ENCODE measurements around the gene LACRT. TPM values are rescaled to one million over a fixed set of nuclear protein-coding genes. Genes with fewer than 3 reads are reported as not detected.
A peak's percentile ranks its signal among the peaks of the same experiment; 100 is the strongest.

The LACRT gene
- total and polyA plus RNA-seq, 2 of the 13 experiments (the other 11 are each of a cell fraction or from before 2014, with no cell fraction given), result not detected

- ATAC-seq, result peak; percentile 88
- peak; percentile 40 for DNase-seq (ENCODE audit: low spot score)
- no peak overlapping the region for H3K9ac ChIP-seq (ENCODE audit: insufficient read depth, low read depth, low read length)
- H3K4me1 ChIP-seq (ENCODE audit: insufficient read depth, low read length), result no peaks in the 10 kb centered on the region
- ChIA-PET POLR2A (no interaction called here), CTCF (ENCODE audit: low intra/inter-chr PET ratio, low total read pairs) (interaction anchor here (1.5 kb wide), 1 partner anchor 17 kb away, joined by 8 read pairs; no protein-coding TSS in a partner anchor)
- no TSS peak for BruUV-seq (replicated peaks)
- no peak overlapping the region for H3K27ac ChIP-seq (ENCODE audit: extremely low read length, insufficient read depth, low read length)
- peaks cover 0 to 35% of the 10 kb centered on the region in 2 experiments; a peak in 3 of 5 replicates for H3K27me3 ChIP-seq (ENCODE audit: control insufficient read depth in 1 of 2, insufficient read depth in 2 of 2, low read length in 2 of 2)
- no peak overlapping the region for H3K4me3 ChIP-seq (replicated peaks in 1 of 3; ENCODE audit: insufficient read depth in 1 of 3, low read depth in 2 of 3, low read length in 3 of 3)
- H4K20me1 ChIP-seq (ENCODE audit: insufficient read depth, low read length), result no peaks in the 10 kb centered on the region
- H3K9me3 ChIP-seq (ENCODE audit: low read length), result no peaks in the 10 kb centered on the region
- H3K4me2 ChIP-seq (ENCODE audit: low read depth, low read length), result no peak overlapping the region
- FAIRE-seq, result peak; percentile 80
- no peak overlapping the region for H2AFZ ChIP-seq (ENCODE audit: low read length)
- no peaks in the 10 kb centered on the region for H3K79me2 ChIP-seq (ENCODE audit: insufficient read depth, low read length)
- H3K36me3 ChIP-seq (replicated peaks in 1 of 2; ENCODE audit: control insufficient read depth in 1 of 2, insufficient read depth in 2 of 2, low read length in 2 of 2), result no peaks in the 10 kb centered on the region
- WGBS (ENCODE audit: low lambda C conversion rate), result 2% methylated on average over 3 of the region's 3 CpGs
- intact Hi-C loops (cut with micrococcal nuclease; ENCODE audit: unreplicated experiment), result loop anchor here (2.0 kb wide), 1 partner anchor 18 kb away; no protein-coding TSS in a partner anchor
- in situ Hi-C loops (cut with HindIII; ENCODE audit: extremely low pct_ligation_motif_present, low pct_unique_long_range_greater_than_20kb), result no loop called here
- no peak for TF ChIP-seq SP2 (CRISPR knock-in tag; IDR thresholded peaks at IDR 0.05)
- TF ChIP-seq ZNF460 (CRISPR knock-in tag; IDR thresholded peaks at IDR 0.05; ENCODE audit: borderline replicate concordance), result no peak
- 0 out of 2 replicates have a peak, but pooled peaks have one; percentile 26 for TF ChIP-seq HNF4A (CRISPR knock-in tag; IDR thresholded peaks at IDR 0.05)
- TF ChIP-seq FOXA1 (IDR thresholded peaks at IDR 0.05), result no peak
- TF ChIP-seq FOXA1 (CRISPR knock-in tag; IDR thresholded peaks at IDR 0.05), result no peak; the same call in 1 of the 2 replicates
- TF ChIP-seq, protein P1, sequence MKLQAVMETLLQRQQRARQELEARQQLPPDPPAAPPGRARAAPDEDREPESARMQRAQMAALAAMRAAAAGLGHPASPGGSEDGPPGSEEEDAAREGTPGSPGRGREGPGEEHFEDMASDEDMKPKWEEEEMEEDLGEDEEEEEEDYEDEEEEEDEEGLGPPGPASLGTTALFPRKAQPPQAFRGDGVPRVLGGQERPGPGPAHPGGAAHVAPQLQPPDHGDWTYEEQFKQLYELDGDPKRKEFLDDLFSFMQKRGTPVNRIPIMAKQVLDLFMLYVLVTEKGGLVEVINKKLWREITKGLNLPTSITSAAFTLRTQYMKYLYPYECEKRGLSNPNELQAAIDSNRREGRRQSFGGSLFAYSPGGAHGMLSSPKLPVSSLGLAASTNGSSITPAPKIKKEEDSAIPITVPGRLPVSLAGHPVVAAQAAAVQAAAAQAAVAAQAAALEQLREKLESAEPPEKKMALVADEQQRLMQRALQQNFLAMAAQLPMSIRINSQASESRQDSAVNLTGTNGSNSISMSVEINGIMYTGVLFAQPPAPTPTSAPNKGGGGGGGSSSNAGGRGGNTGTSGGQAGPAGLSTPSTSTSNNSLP (IDR thresholded peaks at IDR 0.05; ENCODE audit: low read depth, low read length), result peak; percentile 25; the same call in 1 of the 2 replicates
- TF ChIP-seq, protein P2, sequence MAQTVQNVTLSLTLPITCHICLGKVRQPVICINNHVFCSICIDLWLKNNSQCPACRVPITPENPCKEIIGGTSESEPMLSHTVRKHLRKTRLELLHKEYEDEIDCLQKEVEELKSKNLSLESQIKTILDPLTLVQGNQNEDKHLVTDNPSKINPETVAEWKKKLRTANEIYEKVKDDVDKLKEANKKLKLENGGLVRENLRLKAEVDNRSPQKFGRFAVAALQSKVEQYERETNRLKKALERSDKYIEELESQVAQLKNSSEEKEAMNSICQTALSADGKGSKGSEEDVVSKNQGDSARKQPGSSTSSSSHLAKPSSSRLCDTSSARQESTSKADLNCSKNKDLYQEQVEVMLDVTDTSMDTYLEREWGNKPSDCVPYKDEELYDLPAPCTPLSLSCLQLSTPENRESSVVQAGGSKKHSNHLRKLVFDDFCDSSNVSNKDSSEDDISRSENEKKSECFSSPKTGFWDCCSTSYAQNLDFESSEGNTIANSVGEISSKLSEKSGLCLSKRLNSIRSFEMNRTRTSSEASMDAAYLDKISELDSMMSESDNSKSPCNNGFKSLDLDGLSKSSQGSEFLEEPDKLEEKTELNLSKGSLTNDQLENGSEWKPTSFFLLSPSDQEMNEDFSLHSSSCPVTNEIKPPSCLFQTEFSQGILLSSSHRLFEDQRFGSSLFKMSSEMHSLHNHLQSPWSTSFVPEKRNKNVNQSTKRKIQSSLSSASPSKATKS (CRISPR knock-in tag; IDR thresholded peaks at IDR 0.05), result no peak
- TF ChIP-seq NCOR1 (IDR thresholded peaks at IDR 0.05; ENCODE audit: borderline replicate concordance, low read length), result peak; percentile 33; the same call in 1 of the 2 replicates
- peak; percentile 73 for TF ChIP-seq CTCF (CRISPR knock-in tag; IDR thresholded peaks at IDR 0.05)
- no peak for TF ChIP-seq ZIK1 (CRISPR knock-in tag; IDR thresholded peaks at IDR 0.05; ENCODE audit: borderline replicate concordance, low read depth)
- TF ChIP-seq, protein P3, sequence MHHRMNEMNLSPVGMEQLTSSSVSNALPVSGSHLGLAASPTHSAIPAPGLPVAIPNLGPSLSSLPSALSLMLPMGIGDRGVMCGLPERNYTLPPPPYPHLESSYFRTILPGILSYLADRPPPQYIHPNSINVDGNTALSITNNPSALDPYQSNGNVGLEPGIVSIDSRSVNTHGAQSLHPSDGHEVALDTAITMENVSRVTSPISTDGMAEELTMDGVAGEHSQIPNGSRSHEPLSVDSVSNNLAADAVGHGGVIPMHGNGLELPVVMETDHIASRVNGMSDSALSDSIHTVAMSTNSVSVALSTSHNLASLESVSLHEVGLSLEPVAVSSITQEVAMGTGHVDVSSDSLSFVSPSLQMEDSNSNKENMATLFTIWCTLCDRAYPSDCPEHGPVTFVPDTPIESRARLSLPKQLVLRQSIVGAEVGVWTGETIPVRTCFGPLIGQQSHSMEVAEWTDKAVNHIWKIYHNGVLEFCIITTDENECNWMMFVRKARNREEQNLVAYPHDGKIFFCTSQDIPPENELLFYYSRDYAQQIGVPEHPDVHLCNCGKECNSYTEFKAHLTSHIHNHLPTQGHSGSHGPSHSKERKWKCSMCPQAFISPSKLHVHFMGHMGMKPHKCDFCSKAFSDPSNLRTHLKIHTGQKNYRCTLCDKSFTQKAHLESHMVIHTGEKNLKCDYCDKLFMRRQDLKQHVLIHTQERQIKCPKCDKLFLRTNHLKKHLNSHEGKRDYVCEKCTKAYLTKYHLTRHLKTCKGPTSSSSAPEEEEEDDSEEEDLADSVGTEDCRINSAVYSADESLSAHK (CRISPR knock-in tag; IDR thresholded peaks at IDR 0.05; ENCODE audit: borderline replicate concordance), result no peak
- TF ChIP-seq HES4 (CRISPR knock-in tag; IDR thresholded peaks at IDR 0.05; ENCODE audit: borderline replicate concordance), result no peak
- no peak for TF ChIP-seq ZBTB33 (CRISPR knock-in tag; IDR thresholded peaks at IDR 0.05)
- TF ChIP-seq BHLHE40 (IDR thresholded peaks at IDR 0.05; ENCODE audit: low read length), result no peak
Measured at GRCh38 chr12:54596526-54596946, 38.2 kb downstream of the LACRT start.
